Activated T-cell treated with anti-CD3 and anti-CD28 coated beads, Interleukin-2, amount 50 U/mL, for 48 hours (primary cell): ENCODE measurements around the gene CCDC24.

Experiments
- DNase-seq, 2 experiments: peaks; one replicate each; pipeline ENCODE4 v3.0.0-alpha.2; 2020

The CCDC24 gene

DNA sequence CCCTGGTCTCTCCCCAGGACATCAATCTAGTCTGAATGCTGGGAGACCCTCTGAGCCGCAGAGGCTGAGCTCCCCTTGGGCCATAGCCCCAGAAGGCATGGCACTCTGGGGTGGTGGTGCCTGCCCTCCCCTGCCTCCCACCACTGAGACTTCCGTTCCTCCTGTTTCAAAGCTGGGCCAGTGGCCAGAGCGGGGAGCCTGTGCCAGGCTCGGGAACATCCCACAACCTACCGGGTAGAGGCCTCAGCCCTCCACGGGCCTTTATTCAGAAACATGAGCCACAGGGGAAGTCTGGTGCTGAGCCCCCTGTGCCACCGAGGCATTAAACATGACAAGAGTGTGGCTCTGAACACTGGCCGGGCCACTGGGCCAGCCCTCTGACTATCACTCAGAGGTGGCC is 8.1 kb downstream of the CCDC24 start:
- DNase-seq = no peak

DNA sequence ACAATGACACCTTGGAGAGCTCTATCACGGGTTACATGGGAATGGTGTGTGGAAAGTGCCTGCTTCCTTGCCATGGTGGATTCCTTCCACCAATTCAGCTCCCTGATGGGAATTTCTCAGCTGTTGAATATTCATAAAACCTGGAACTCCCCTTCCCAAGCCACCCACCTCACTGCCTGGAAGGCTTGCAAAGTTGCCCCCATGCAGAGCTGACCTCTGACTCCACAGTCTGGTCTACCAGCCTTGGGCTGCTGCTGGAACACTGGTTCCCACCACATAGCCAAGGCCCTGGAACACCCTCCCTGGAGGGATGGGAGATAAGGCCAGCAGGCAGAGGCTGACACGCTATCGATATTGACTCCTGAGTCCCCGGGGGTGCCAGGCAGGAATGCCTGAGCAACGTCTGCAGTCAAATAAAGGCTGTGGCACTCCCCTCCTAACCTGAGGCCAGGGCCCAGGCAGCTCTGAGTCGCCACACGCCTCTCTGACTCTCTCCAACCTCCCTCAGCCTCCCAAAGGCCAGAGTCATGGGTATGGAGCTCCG is 8.8 kb downstream of the CCDC24 start:
- no peak for DNase-seq

DNA sequence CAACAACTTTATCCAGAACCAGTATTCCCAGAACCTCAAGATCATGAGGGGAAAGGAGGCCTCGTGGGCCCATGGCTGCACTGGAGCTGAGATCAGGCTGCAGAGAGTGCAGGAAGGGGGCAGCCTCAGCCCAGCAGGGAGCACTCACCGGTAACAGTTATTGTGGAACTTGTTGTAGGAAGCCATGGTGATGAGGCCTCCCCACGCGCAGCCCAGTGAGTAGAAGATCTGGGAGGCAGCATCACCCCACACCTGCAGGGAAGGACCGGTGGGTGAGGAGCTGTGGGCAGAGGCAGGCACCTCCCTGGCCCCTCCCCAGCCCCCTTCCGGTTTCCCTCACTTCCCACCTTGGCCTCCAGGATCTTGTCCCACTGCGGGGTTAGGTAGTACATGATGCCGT is 10.8 kb downstream of the CCDC24 start:
- no peak for DNase-seq

DNA sequence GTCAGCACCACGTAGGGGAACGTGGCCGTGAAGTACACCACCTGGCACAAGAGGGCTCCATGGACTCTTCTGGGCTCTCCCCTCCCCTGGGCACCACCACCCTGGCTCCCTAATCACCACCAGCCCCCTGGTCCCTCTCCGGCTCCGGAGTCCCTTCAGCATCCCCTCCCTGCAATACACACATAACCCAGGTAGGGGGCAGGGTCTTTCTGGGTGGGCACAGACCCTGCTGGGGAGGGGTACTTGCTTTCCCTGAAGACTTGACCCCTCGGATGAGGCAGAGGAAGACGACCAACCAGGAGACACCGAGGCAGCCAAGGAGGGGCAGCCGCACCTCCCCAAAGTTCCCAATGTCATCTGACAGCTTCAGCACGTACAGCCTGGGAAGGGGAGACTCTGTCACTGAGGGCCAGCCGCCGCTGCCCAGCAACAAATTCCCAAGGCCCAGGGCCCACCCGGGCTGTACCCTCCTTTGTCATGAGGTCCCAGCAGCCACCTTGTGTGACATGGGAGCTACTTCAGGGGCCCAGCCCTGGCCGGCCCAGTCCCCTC is 11.3 kb downstream of the CCDC24 start:
- DNase-seq = no peak

DNA sequence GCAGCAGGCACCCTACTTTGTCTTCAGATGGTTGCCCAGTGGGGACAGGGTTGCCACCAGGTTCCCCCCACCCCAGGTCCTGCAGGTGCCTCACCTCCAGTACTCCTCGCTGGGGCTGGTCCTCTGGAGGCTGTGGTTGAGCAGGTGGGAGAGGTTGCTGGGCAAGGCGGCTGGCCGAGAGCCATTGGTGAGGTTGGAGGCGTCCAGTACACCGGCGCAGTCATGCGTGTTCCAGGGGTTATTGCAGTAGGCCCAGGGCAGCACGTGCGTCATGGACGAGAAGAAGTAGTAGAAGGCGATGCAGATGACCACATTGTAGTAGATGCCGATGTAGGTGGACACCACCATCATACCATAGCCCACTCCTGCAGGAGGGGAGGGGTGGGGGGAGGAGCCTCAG is 16.9 kb downstream of the CCDC24 start:
- no peak for DNase-seq

- DNase-seq = no peak
These were observed 19.6 kb downstream of the CCDC24 start for GRCh38 chr1:44010935-44011471.

- DNase-seq = no peak
These were observed 21.0 kb downstream of the CCDC24 start for GRCh38 chr1:44012404-44012803.

- no peak for DNase-seq
These were observed 21.7 kb downstream of the CCDC24 start for GRCh38 chr1:44012941-44013609.

DNA sequence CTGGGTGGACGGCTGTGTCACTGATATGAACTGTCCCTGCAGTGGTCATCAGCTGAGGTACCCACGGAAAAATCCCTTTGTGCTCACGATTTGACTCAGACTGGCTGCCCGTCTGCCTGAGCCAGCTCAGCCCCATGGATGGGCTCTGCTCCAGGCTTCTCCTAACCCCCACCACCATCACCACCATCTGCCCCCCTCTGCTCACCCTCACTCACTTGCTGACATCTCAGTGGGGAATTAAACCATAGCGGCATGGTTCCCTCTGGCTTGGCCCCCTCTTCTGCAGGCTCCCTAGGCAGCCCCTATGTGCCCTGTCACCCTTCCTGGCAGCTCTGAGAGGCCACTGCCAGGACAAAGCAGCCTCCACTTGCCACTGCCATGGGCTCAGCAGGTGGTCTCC is 22.6 kb downstream of the CCDC24 start:
- DNase-seq = no peak

GRCh38 chr1:44014365-44015104 is 23.1 kb downstream of the CCDC24 start:
- DNase-seq = no peak

DNA sequence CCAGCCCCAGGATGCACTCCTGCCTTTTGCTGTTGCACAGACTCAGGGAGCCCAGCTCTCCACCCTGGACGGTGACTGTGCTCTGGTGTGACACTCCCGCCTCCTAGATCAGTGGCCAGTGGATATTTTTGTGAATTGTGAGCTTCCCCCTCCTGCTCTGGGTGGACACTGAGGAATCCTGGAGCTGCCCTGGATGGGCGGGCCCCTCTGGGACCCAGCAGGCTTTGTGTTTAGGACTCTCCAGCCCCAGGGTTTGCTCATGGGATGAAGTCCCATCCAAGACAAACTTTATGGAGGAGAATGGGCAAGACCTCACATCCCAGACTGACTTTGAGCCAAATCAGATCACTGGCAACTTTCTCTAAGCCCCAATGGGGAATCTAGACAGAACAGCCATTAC is 23.8 kb downstream of the CCDC24 start:
- no peak for DNase-seq

DNA sequence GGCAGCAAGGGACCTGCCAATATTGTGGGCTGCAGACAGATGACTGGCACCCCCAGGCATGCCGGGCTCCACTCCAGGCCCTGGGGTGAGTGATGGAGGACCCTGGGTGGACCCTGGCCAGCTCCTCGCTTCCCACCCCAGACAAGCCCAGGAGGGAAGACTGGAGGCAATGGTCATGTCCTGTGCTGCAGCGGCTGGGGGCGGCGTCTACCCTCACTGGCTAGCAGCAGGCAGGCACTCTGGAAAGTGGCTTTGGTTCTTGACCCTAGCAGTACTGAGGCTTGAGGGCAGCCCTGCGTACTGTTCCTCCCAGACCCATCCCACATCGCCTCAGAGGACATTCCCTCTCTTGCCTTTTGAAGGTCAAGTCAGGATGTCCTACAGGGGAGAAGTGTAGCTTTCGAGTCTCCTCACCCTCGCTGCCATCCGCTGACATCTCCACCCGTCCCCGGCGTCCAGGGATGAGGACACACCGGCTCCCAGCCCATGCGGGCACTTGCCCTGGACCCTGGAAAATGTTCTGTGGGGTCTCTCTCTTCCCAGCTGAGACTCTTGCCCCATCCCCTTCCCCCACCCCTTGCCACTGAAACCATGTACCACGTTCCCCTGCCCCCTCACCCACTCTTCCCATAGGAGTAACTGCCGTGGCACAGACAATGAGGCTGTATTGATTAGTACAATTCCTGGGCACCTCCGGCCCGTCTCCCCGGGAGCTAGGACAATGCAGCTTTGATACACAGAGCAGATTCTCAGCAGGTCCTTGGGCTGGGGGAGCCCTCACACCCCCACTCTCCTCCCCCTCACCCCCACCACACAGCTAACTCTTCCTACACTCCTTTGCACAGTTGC is 24.9 kb downstream of the CCDC24 start:
- DNase-seq = no peak

DNA sequence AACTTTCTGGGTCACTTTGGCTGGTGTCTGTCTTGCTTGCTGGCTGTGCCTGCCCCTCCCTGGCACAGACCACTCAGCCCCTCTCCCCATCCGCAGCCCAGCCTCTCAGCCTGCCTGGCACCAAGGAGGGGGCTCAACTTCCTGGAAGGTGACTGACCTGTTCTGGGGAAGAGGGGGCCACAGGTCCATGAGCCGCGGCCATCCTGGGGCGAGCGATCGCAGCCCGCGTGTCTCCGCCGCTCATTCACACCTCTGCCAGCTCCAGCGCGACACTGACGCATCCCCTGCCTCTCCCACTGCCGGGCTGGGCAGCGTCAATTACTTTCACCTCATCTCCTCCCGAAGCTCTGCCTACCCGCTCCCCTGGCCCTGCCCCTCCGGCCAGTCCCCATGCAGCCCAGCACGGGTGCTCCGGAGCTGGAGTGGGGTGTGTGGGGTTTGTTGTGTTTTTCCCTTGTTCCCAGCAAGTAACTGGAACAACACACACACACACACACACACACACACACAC is 25.5 kb downstream of the CCDC24 start:
- no peak for DNase-seq

GRCh38 chr1:44019466-44019948 is 28.1 kb downstream of the CCDC24 start:
- no peak for DNase-seq

DNA sequence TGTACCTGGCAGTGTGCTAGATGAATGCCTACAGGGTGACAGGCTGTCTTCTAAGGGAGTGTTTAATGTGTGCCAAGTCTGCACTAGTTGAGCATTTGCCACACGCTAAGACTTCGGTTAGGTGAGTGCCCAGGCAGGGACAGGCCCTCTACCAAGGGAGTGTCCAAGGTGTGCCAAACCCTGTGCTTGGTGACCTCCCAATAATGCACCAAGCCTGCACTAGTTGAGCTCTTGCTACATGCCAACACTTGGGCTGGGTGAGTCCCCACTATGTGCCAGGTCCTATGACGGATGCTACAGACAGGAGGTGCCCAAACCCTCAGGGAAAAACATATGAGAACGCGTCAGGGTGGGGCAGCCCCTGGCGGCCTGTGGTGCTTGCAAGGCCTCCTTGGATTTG is 29.1 kb downstream of the CCDC24 start:
- DNase-seq = no peak

GRCh38 chr1:44021156-44021555 is 29.8 kb downstream of the CCDC24 start:
- no peak for DNase-seq

DNA sequence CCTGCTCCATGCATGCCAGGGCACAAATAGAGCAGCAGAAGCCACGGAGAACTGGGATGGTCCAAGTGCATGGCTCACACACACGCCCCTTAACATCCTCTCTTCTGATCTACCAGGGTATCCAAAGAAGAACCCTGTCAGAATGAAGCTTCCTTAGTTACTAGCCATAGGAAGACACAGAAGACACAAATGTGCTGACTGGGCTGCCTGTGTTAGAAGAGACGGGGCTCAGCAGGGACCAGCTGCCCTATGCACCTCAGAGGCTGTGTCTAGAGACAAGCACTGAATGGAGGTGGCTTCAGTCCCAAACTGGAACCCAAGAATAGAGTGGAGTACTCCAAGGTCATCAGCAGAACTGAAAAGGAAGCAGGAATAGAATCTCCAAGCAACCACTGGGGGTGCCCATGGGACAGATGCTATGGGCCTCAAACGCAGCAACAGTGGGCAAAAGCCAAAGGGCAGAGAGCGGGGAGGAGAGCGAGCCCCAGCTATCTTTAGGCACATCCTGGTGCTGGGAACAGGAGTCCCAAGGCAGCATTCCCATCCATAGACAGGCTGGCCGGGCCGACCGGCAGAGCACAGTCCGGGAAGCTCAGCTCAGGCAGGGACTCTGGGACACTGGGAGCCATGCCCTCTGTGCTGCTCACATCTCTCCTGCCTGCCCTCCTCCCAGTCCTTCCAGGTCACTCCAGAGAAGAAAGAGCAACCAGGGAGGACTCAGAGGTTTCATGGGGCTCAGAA is 30.4 kb downstream of the CCDC24 start:
- DNase-seq = no peak

DNA sequence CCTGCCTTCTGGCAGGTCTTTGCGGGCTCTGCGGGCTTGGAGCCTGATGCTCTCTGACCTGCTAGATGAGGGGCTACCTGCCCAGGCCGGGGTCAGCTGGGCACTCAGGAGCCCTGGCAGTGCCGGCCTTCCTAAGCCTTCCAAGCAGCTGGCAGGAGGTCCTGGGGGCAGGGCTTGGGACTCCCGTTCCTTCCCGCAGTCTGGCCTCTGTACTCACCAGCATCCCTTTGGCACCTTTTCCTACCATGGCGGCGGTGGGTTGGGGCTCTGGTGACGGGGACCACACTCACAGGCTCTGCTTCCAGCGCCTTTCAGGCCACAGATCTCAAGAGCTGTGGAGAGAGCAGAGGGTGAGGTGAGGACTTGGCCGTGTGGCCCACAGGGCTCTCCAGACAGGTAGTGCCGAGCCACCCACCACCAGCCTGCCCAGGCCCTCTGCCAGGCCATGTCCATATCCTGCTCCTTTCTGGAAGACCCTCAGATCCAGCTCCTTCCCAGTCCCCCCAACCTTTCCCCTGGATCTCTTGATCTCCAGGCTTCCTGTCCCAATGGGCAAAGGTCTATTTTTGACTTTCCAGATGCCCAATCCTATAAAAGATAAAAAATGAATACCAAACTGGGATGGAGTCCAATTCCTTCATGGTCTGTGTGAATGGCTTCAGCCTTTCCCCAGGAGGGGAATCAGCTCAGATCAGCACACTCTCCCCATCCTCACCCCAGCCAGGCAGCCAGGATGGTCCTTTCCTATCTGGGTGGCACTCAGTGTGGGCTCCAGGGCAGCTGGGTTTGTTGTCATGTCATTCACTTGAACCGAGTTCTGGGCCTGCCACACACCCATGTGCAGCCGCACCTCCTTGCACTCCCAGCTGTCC is 32.9 kb downstream of the CCDC24 start:
- no peak for DNase-seq

DNA sequence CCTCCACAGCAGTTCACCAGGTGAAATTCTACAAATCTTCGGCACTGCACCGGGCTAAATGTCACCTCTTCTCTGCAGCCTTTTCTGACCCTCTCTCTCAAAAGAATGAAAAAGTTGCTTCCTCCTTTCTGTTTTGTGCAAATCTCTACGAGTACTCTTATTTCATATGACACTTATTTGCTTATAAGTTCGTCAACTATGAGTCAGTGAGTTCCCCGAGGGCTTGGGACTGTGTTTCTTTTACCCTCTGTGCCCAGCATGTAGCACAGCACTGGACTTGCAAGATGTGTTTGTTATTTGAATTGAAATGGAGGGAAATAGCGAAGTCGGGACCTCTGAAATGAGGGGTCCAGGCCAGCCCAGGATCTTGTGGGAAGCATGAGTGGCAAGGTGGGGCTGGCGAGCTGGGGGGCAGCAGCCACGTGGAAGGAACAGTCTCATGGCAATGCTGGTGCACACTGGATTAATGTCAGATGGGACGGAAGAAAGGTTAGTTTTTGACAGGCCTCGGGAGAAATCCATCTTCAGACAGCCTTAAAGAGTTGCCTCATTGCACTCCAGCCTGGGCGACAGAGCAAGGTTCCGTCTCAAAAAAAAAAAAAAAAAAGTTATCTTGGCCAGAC is 33.6 kb downstream of the CCDC24 start:
- no peak for DNase-seq

DNA sequence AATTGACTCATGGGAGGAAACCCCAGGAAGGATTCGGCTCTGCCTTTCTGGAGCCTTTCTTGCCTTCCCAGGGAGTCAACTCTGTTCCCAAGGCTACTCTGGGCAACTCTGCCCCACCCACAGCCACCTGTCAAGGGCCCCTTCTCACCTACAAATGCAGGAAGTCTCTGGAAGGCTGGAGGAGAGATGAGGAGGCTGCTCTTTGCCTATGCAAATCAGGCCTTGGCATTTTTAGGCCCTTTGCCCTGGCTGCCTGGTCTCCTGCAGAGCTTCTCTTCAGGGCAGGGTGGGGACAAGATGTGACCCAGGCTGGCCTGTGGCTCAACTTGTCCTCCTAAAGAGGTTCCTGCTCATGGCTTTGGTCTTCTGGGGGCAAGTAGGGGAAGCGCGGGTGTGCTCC is 34.4 kb downstream of the CCDC24 start:
- no peak for DNase-seq
